BE2C (cell line): ENCODE data around the gene ZMYM1.
"Not testable (repeated sequence)": the region's sequence is repeated elsewhere in the genome, so short reads cannot be mapped to it uniquely, and the experiment has no call there.

Experiments
- DNase-seq: peaks from one replicate; pipeline ENCODE4 v3.0.0-alpha.2; 2020
- H3K27me3 ChIP-seq: fragments of 250-450 bp; sonication (Bioruptor Pico); 2 replicates; pipeline ENCODE4 v1.5.1; 2020; ENCODE audit warnings: mild to moderate bottlenecking
- H3K36me3 ChIP-seq: fragments of 250-450 bp; sonication (Bioruptor Pico); 2 replicates; pipeline ENCODE4 v1.5.1; 2020; ENCODE audit warnings: mild to moderate bottlenecking
- H3K4me1 ChIP-seq: fragments of 250-450 bp; sonication (Bioruptor Pico); 2 replicates; pipeline ENCODE4 v1.5.1; 2020
- H3K4me3 ChIP-seq: 2 replicates; pipeline ENCODE4 v1.5.1; 2011; ENCODE audit warnings: low read depth, low read length
- H3K9me3 ChIP-seq: fragments of 250-450 bp; sonication (Bioruptor Pico); 2 replicates; pipeline ENCODE4 v1.5.1; 2020
- CTCF ChIP-seq: IDR thresholded peaks from 2 replicates; pipeline ENCODE4 v1.5.1; 2012; ENCODE audit warnings: mild to moderate bottlenecking, low read depth, low read length

Gene ZMYM1

GRCh38 chr1:35129080-35129479 lies 49.9 kb downstream of the ZMYM1 start:
- Histone ChIP-seq H3K36me3 (no peaks in the 10 kb centered on the region), H3K4me1 (no peaks in the 10 kb centered on the region), H3K27me3 (no peaks in the 10 kb centered on the region), H3K4me3 (no peak overlapping the region), H3K9me3 (no peaks in the 10 kb centered on the region)
- no peak for TF ChIP-seq CTCF
- DNase-seq: no peak

- TF ChIP-seq CTCF: no peak
- DNase-seq: no peak
- no peaks in the 10 kb centered on the region for H3K9me3 ChIP-seq
- H3K36me3 ChIP-seq: no peaks in the 10 kb centered on the region
- H3K4me3 ChIP-seq: no peak overlapping the region
- no peaks in the 10 kb centered on the region for H3K4me1 ChIP-seq
- no peaks in the 10 kb centered on the region for H3K27me3 ChIP-seq
These were observed 57.6 kb downstream of the ZMYM1 start for GRCh38 chr1:35136780-35137179.

- not testable (repeated sequence) for H3K27me3 ChIP-seq, H3K9me3 ChIP-seq, DNase-seq, H3K4me1 ChIP-seq, H3K36me3 ChIP-seq, H3K4me3 ChIP-seq
These were observed 58.4 kb downstream of the ZMYM1 start for GRCh38 chr1:35137590-35137989.

- H3K4me1 ChIP-seq, H3K27me3 ChIP-seq, H3K4me3 ChIP-seq, H3K36me3 ChIP-seq, H3K9me3 ChIP-seq, DNase-seq: not testable (repeated sequence)
These were observed 63.1 kb downstream of the ZMYM1 start for GRCh38 chr1:35142294-35142693.

- H3K27me3 ChIP-seq, H3K4me3 ChIP-seq, DNase-seq, H3K4me1 ChIP-seq, H3K9me3 ChIP-seq, H3K36me3 ChIP-seq: not testable (repeated sequence)
These were observed 63.5 kb downstream of the ZMYM1 start for GRCh38 chr1:35142728-35143127.

GRCh38 chr1:35143737-35144508 lies 64.7 kb downstream of the ZMYM1 start:
- Histone ChIP-seq H3K9me3 (no peaks in the 10 kb centered on the region), H3K4me3 (no peak overlapping the region), H3K36me3 (no peaks in the 10 kb centered on the region), H3K27me3 (no peaks in the 10 kb centered on the region), H3K4me1 (no peaks in the 10 kb centered on the region)
- DNase-seq: no peak
- no peak for TF ChIP-seq CTCF

- H3K4me3 ChIP-seq, H3K4me1 ChIP-seq: not testable (repeated sequence)
These were observed 66.8 kb downstream of the ZMYM1 start for GRCh38 chr1:35145892-35146549.

GRCh38 chr1:35151220-35151619 lies 72.0 kb downstream of the ZMYM1 start:
- Histone ChIP-seq H3K4me3 (no peak overlapping the region), H3K9me3 (no peaks in the 10 kb centered on the region), H3K27me3 (no peaks in the 10 kb centered on the region), H3K4me1 (no peaks in the 10 kb centered on the region), H3K36me3 (no peaks in the 10 kb centered on the region)
- TF ChIP-seq CTCF: no peak
- no peak for DNase-seq

More at GRCh38 chr1:35145892-35146549, 66.8 kb downstream of the ZMYM1 start:
- H3K9me3 ChIP-seq, DNase-seq, H3K36me3 ChIP-seq, H3K27me3 ChIP-seq: not testable (repeated sequence)
